Smooth muscle cell (in vitro differentiated cells): ENCODE measurements around the gene CLEC1A. TPM values are rescaled to one million over a fixed set of nuclear protein-coding genes. Genes with fewer than 3 reads are reported as not detected.
A peak's percentile ranks its signal among the peaks of the same experiment; 100 is the strongest.

ENCODE experiments used
- DNase-seq: peaks from one replicate; lab custom pipeline; 2025; ENCODE audit not compliant: unreplicated experiment; lab: John Stamatoyannopoulos, UW
- H2AFZ ChIP-seq: fragments of 200-600 bp; sonication (generic); 2 replicates; pipeline ENCODE4 v1.6.0; 2016; ENCODE audit warnings: antibody characterized with exemption, low read depth, mild to moderate bottlenecking
- H3F3A ChIP-seq: fragments of 200-600 bp; sonication (generic); 2 replicates; pipeline ENCODE4 v1.6.0; 2017; ENCODE audit warnings: antibody characterized with exemption, low read depth
- H3K27ac ChIP-seq: fragments of 200-600 bp; sonication (generic); 2 replicates; pipeline ENCODE4 v1.5.1; 2016; ENCODE audit warnings: low read depth, mild to moderate bottlenecking
- H3K27me3 ChIP-seq: fragments of 200-600 bp; sonication (generic); 2 replicates; pipeline ENCODE4 v1.6.1; 2016; ENCODE audit warnings: low read depth, mild to moderate bottlenecking
- H3K36me3 ChIP-seq: fragments of 200-600 bp; sonication (generic); 2 replicates; pipeline ENCODE4 v1.5.1; 2016; ENCODE audit warnings: low read depth
- H3K4me1 ChIP-seq: fragments of 200-600 bp; sonication (generic); 2 replicates; pipeline ENCODE4 v1.5.1; 2016; ENCODE audit warnings: low read depth
- H3K4me2 ChIP-seq: fragments of 200-600 bp; sonication (generic); 2 replicates; pipeline ENCODE4 v1.6.0; 2016; ENCODE audit warnings: mild to moderate bottlenecking
- H3K4me3 ChIP-seq: fragments of 200-600 bp; sonication (generic); 2 replicates; pipeline ENCODE4 v1.5.1; 2016; ENCODE audit warnings: mild to moderate bottlenecking
- H3K79me2 ChIP-seq: fragments of 200-600 bp; sonication (generic); 2 replicates; pipeline ENCODE4 v1.6.0; 2016; ENCODE audit warnings: low read depth, mild to moderate bottlenecking
- H3K9ac ChIP-seq: fragments of 200-600 bp; sonication (generic); 2 replicates; pipeline ENCODE4 v1.6.0; 2016; ENCODE audit warnings: low read depth
- H3K9me3 ChIP-seq: fragments of 200-600 bp; sonication (generic); replicated peaks from 2 replicates; pipeline ENCODE4 v1.5.1; 2016; ENCODE audit warnings: low read depth
- H4K20me1 ChIP-seq: fragments of 200-600 bp; sonication (generic); 2 replicates; pipeline ENCODE4 v1.6.0; 2016; ENCODE audit warnings: low read depth
- WGBS: methylation state at CpG from one replicate; pipeline ENCODE4 v1.1.7; 2016; ENCODE audit warnings: low lambda C conversion rate; 5-methylcytosine and 5-hydroxymethylcytosine counted together
- polyA plus RNA-seq: library from polyadenylated mRNA; unstranded; fragments of >200 nt; fragmentation: Nextera tagmentation; extraction: Ambion mirVana; gene quantifications from 2 replicates; pipeline ENCODE4 v1.2.1, GENCODE V29; 2016
- total RNA-seq: library from RNA; depleted of rRNA; stranded (reverse); fragments of >200 nt; gene quantifications from 2 replicates; pipeline ENCODE4 v1.2.3, GENCODE V29; 2014
- TF ChIP-seq, protein P1 (sequence below): fragments of 200-600 bp; sonication (generic); IDR thresholded peaks from 2 replicates; pipeline ENCODE4 v1.5.1; 2017; ENCODE audit warnings: borderline replicate concordance, mild to moderate bottlenecking, antibody characterized with exemption; ENCODE audit not compliant: insufficient read depth, poor library complexity, severe bottlenecking

CLEC1A gene
- total and polyA plus RNA-seq, 2 experiments from 2014 or later: not detected

DNA sequence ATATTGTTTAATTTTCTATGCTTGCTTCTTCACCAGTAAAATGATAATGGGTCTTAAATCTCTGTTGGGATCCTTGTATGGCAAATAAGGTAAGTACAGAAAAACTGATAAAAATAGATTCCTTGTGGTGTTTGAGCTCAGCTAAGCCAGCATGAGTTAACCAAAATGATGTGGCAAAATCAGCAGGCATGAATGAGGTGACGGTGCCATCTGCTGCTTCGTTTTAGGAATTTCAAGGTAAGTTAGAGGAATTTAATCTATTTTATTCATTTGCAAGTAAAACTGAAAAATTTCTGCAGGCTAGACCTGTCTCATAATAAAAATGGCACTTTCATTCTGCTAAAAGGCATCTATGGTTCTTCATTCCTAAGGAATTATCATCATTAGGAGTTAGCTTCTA, 41.2 kb upstream of the CLEC1A start:
- no peaks in the 10 kb centered on the region for H4K20me1 ChIP-seq
- TF ChIP-seq, protein P1, sequence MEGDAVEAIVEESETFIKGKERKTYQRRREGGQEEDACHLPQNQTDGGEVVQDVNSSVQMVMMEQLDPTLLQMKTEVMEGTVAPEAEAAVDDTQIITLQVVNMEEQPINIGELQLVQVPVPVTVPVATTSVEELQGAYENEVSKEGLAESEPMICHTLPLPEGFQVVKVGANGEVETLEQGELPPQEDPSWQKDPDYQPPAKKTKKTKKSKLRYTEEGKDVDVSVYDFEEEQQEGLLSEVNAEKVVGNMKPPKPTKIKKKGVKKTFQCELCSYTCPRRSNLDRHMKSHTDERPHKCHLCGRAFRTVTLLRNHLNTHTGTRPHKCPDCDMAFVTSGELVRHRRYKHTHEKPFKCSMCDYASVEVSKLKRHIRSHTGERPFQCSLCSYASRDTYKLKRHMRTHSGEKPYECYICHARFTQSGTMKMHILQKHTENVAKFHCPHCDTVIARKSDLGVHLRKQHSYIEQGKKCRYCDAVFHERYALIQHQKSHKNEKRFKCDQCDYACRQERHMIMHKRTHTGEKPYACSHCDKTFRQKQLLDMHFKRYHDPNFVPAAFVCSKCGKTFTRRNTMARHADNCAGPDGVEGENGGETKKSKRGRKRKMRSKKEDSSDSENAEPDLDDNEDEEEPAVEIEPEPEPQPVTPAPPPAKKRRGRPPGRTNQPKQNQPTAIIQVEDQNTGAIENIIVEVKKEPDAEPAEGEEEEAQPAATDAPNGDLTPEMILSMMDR: peak; percentile 61
- no peaks in the 10 kb centered on the region for H3K79me2 ChIP-seq
- H3K4me1 ChIP-seq: no peaks in the 10 kb centered on the region
- no peak overlapping the region for H3K4me3 ChIP-seq
- H2AFZ ChIP-seq: no peak overlapping the region
- no peaks in the 10 kb centered on the region for H3K9me3 ChIP-seq
- H3K9ac ChIP-seq: no peak overlapping the region
- no peaks in the 10 kb centered on the region for H3K36me3 ChIP-seq
- 25% methylated on average over 2 of the region's 2 CpGs for WGBS
- H3K27me3 ChIP-seq: no peaks in the 10 kb centered on the region
- DNase-seq: no peak
- no peak overlapping the region for H3K27ac ChIP-seq
- H3F3A ChIP-seq: no peaks in the 10 kb centered on the region
- H3K4me2 ChIP-seq: no peak overlapping the region

DNA sequence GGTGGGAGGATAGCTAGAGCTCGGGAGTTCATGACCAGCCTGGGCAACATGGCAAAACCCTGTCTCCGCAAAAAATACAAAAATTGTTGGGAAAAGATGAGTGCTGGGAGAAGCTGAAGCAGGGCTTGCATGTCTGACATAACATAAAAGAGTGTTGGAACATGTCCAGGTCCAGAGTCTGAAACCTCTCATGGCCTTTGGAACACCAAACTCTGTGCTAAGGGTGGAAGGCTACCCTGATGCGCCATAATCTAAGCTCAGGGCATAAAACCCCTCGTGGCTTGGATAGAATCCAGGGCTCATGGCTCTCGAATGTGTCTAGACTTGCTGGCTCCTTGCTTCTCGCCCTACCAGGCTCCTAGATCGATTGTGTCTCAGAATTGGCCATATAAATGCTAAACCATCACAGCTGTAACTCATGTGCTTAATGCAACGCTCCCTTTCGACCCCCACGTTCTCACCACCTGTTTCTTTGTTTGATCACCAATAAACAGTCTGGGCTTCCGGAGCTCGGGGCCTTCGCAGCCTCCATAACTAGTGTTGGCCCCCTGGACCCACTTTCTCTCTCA, 37.9 kb upstream of the CLEC1A start:
- no peak overlapping the region for H3K27ac ChIP-seq
- no peaks in the 10 kb centered on the region for H3K79me2 ChIP-seq
- no peaks in the 10 kb centered on the region for H3K9me3 ChIP-seq
- H3K9ac ChIP-seq: no peak overlapping the region
- no peak overlapping the region for H2AFZ ChIP-seq
- no peaks in the 10 kb centered on the region for H3K36me3 ChIP-seq
- no peak for DNase-seq
- H3K4me2 ChIP-seq: no peak overlapping the region
- TF ChIP-seq, protein P1: no peak
- 83% methylated on average over 13 of the region's 13 CpGs for WGBS
- no peaks in the 10 kb centered on the region for H4K20me1 ChIP-seq
- peaks cover 6% of the 10 kb centered on the region for H3K27me3 ChIP-seq
- no peaks in the 10 kb centered on the region for H3K4me1 ChIP-seq
- peaks cover 7% of the 10 kb centered on the region for H3F3A ChIP-seq
- H3K4me3 ChIP-seq: no peak overlapping the region

DNA sequence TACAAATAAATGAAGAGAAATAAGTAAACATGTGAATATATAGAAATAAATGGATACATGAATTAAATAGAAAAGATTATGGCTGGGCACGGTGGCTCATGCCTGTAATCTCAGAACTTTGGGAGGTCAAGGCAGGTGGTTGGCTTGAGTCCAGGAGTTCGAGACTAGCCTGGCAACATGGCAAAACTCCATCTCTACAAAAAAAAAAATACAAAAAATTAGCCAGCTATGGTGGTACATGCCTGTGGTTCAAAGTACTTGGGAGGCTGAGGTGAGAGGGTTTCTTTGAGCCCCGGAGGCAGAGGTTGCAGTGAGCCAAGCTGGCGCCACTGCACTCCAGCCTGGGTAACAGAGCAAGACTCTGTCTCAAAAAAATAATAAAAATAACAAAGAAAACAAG, 36.3 kb upstream of the CLEC1A start:
- Histone ChIP-seq H3K27me3 (peaks cover 6% of the 10 kb centered on the region), H3K36me3 (no peaks in the 10 kb centered on the region), H3K4me2 (no peak overlapping the region), H3K79me2 (no peaks in the 10 kb centered on the region), H3K4me3 (no peak overlapping the region), H3K9me3 (no peaks in the 10 kb centered on the region), H3K4me1 (no peaks in the 10 kb centered on the region), H3F3A (peaks cover 7% of the 10 kb centered on the region), H3K9ac (no peak overlapping the region), H3K27ac (no peak overlapping the region), H4K20me1 (no peaks in the 10 kb centered on the region), H2AFZ (no peak overlapping the region)
- DNase-seq: no peak
- 99% methylated on average over 4 of the region's 4 CpGs for WGBS
- TF ChIP-seq, protein P1: no peak

DNA sequence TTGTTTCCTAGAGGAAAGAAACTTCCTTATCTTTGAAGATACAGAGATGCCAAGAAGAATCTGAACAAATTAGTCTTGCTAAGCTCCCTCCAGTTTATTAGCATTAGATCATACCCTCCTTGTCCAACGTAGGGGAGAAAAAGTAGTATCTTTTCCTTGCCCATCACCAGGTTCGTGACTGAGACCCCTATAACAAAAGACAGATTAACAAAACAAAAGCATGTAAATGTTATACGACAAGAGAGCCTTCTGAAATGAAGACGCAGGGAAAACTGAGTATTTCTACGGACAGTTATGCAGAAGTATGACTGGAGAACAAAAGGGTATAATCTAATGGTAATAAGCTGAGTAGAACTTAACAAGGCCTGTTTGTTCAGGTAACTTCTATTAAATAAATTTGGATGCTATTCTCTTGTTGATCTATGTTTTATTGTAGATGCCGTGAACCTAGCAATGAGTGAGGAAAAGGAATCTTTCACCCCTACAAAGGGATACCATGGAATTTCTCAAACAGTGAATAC, 34.1 kb upstream of the CLEC1A start:
- H2AFZ ChIP-seq: no peak overlapping the region

More for the DNA sequence above, 34.1 kb upstream of the CLEC1A start:
- H3K9me3 ChIP-seq: no peaks in the 10 kb centered on the region
- WGBS: 39% methylated on average over 6 of the region's 6 CpGs
- peaks cover 7% of the 10 kb centered on the region for H3F3A ChIP-seq
- H3K79me2 ChIP-seq: no peaks in the 10 kb centered on the region
- no peak overlapping the region for H3K9ac ChIP-seq
- H3K27me3 ChIP-seq: peaks cover 10% of the 10 kb centered on the region
- H3K27ac ChIP-seq: no peak overlapping the region
- TF ChIP-seq, protein P1: no peak
- DNase-seq: no peak
- no peak overlapping the region for H3K4me3 ChIP-seq
- no peaks in the 10 kb centered on the region for H4K20me1 ChIP-seq
- H3K4me1 ChIP-seq: no peaks in the 10 kb centered on the region
- no peak overlapping the region for H3K4me2 ChIP-seq
- no peaks in the 10 kb centered on the region for H3K36me3 ChIP-seq
